Heart left ventricle (tissue), 13 donors: Measurements from ENCODE around the gene CLIP1.

ENCODE experiments used
- CTCF ChIP-seq, 12 donors: fragments of 200-600 bp; sonication (generic) in 4 of 12; IDR thresholded peaks; one replicate each; pipeline versions ENCODE4 v1.5.0 to v1.8.0; 2018 to 2022; ENCODE audit warnings: antibody characterized with exemption in 12 of 12, mild to moderate bottlenecking in 5 of 12
- POLR2A ChIP-seq, 2 donors: fragments of 450-650 bp; IDR thresholded peaks; one replicate each; pipeline ENCODE4 v1.6.1; 2017; ENCODE audit warnings: antibody characterized with exemption in 2 of 2, mild to moderate bottlenecking in 2 of 2, moderate library complexity in 2 of 2
- donor health status: ischemic (EF 13 %, LVEDD 7.1; RV severe dilation, severe dysfunction).
- donor health status: DM: no; HTN: yes; CAD: no.
- donor health status: DM: no; HTN: no; CAD: no.
- donor health status: ischemic (EF 25% LVEDD 6.9; RV normal size, moderate dysfunction).
- donor health status: ischemic (EF 25% LVEDD 5.7; RV mildly dilated, moderate dysfunction).
- donor health status: ischemic (EF 35%, LVEDD 5.7; RV mildly dilated, moderate dysfunction).
- donor health status: nonischemic (EF 11% LVEDD 7.7; RV severe dilation, severe dysfunction).
- donor health status: DM: yes; HTN: yes; CAD: no.
- donor health status: PGD.
- donor health status: ischemic (EF 29% LVEDD 5.4; RV normal size, mild dysfunction).
- donor health status: nonischemic (EF 23%, LVEDD 6.1; RV moderate dilation, normal function).

GRCh38 chr12:122420471-122421162 is 1.9 kb downstream of the CLIP1 start:
- TF ChIP-seq POLR2A (IDR thresholded peaks at IDR 0.05) (no peak), CTCF (IDR thresholded peaks at IDR 0.05) (no peak)
